Osteoblast (primary cell): ENCODE measurements around the gene SHCBP1L. TPM values are rescaled to one million over a fixed set of nuclear protein-coding genes. Genes with fewer than 3 reads are reported as not detected.

Experiments used
- DNase-seq: peaks from one replicate; pipeline ENCODE4 v3.0.0; 2011; ENCODE audit warnings: low spot score, mixed read lengths; ENCODE audit not compliant: insufficient read length; ENCODE audit errors: missing footprints
- H2AFZ ChIP-seq: 2 replicates; pipeline ENCODE4 v1.6.0; 2011; ENCODE audit warnings: mild to moderate bottlenecking, low read length
- H3K27ac ChIP-seq: 2 replicates; pipeline ENCODE4 v1.5.1; 2011; ENCODE audit warnings: mild to moderate bottlenecking, low read depth, low read length, moderate library complexity
- H3K27me3 ChIP-seq: 2 replicates; pipeline ENCODE4 v1.6.0; 2012; ENCODE audit warnings: mild to moderate bottlenecking, control low read depth, inconsistent platforms, low read length, moderate library complexity; ENCODE audit not compliant: insufficient read depth
- H3K36me3 ChIP-seq: 2 replicates; pipeline ENCODE4 v1.5.1; 2011; ENCODE audit warnings: mild to moderate bottlenecking, low read length, control low read depth, moderate library complexity; ENCODE audit not compliant: insufficient read depth
- H3K4me1 ChIP-seq: 2 replicates; pipeline ENCODE4 v1.5.1; 2011; ENCODE audit warnings: mild to moderate bottlenecking, low read length, control low read depth, moderate library complexity; ENCODE audit not compliant: insufficient read depth
- H3K4me2 ChIP-seq: 2 replicates; pipeline ENCODE4 v1.6.0; 2011; ENCODE audit warnings: mild to moderate bottlenecking, low read length; ENCODE audit not compliant: insufficient read depth
- H3K4me3 ChIP-seq: fragments of 200-600 bp; sonication (generic); 3 replicates; pipeline ENCODE4 v1.5.1; 2012; ENCODE audit warnings: mild to moderate bottlenecking, low read length, inconsistent platforms; ENCODE audit not compliant: insufficient read depth
- H3K79me2 ChIP-seq: 2 replicates; pipeline ENCODE4 v1.6.0; 2012; ENCODE audit warnings: mild to moderate bottlenecking, low read length, control low read depth, inconsistent platforms; ENCODE audit not compliant: insufficient read depth
- H3K9me3 ChIP-seq: 2 replicates; pipeline ENCODE4 v1.5.1; 2011; ENCODE audit warnings: low read depth, low read length, control low read depth
- H4K20me1 ChIP-seq: 2 replicates; pipeline ENCODE4 v1.6.0; 2012; ENCODE audit warnings: mild to moderate bottlenecking, low read length, control low read depth; ENCODE audit not compliant: insufficient read depth
- total RNA-seq: library from RNA; depleted of rRNA; stranded (reverse); fragments of >200 nt; gene quantifications from 2 replicates; pipeline ENCODE4 v1.2.3, GENCODE V29; 2012
- TF ChIP-seq, protein P1 (sequence below): IDR thresholded peaks from 2 replicates; pipeline ENCODE4 v1.5.1; 2011; ENCODE audit warnings: mild to moderate bottlenecking, low read depth, low read length, moderate library complexity; ENCODE audit errors: extremely low read depth

Gene SHCBP1L
- total RNA-seq, 1 donor = not detected

DNA sequence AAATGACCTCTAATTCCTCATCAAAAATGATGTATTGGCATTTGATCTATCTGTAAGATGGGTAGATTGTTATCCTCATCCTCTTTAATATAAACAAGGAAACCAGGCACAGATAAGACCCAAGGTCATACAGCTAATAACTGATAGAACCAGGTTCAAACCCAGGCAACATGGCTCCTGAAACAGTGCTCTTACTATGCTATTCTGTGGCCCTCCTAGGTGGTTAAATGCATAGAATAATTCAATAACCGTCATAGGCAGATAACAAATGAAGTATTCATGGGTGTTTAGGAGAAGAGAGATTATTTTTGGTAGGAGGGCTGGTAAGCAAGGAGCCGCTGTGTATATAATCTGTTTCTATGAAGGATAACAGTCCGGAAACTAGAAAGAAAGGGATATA, 67.4 kb downstream of the SHCBP1L start:
- Histone ChIP-seq H3K4me1 (peaks cover 3% of the 10 kb centered on the region), H3K4me2 (no peak overlapping the region), H3K9me3 (no peaks in the 10 kb centered on the region), H3K79me2 (no peaks in the 10 kb centered on the region), H3K36me3 (peaks cover 77% of the 10 kb centered on the region), H3K4me3 (no peak overlapping the region), H2AFZ (no peak overlapping the region), H3K27me3 (no peaks in the 10 kb centered on the region), H3K27ac (no peak overlapping the region), H4K20me1 (peaks cover 6% of the 10 kb centered on the region)
- TF ChIP-seq, protein P1, sequence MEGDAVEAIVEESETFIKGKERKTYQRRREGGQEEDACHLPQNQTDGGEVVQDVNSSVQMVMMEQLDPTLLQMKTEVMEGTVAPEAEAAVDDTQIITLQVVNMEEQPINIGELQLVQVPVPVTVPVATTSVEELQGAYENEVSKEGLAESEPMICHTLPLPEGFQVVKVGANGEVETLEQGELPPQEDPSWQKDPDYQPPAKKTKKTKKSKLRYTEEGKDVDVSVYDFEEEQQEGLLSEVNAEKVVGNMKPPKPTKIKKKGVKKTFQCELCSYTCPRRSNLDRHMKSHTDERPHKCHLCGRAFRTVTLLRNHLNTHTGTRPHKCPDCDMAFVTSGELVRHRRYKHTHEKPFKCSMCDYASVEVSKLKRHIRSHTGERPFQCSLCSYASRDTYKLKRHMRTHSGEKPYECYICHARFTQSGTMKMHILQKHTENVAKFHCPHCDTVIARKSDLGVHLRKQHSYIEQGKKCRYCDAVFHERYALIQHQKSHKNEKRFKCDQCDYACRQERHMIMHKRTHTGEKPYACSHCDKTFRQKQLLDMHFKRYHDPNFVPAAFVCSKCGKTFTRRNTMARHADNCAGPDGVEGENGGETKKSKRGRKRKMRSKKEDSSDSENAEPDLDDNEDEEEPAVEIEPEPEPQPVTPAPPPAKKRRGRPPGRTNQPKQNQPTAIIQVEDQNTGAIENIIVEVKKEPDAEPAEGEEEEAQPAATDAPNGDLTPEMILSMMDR = no peak
- DNase-seq = no peak

DNA sequence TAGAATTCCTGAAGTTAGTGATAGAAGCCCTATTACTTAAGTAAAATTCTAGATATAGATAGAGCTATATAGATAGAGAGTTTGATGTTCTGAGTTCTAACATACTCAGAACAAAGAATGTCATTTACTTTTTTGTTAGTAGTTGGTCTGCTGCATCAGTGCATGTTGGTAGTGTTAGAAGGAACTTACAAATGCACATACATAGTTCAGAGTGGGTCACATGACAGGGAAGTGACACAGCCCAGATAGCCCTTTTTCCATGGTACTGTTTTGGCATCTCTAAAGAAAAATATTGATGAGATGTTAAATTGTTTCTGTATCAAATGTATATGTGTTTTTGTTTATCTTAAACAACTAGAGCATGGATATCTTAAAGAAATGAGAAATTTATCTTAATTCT, 68.1 kb downstream of the SHCBP1L start:
- H3K4me2 ChIP-seq = no peak overlapping the region
- H3K9me3 ChIP-seq = no peaks in the 10 kb centered on the region
- H3K4me3 ChIP-seq = no peak overlapping the region
- no peaks in the 10 kb centered on the region for H3K79me2 ChIP-seq
- H4K20me1 ChIP-seq = peaks cover 9% of the 10 kb centered on the region
- no peak overlapping the region for H2AFZ ChIP-seq
- TF ChIP-seq, protein P1 = no peak
- peaks cover 84% of the 10 kb centered on the region for H3K36me3 ChIP-seq
- DNase-seq = no peak
- H3K4me1 ChIP-seq = peaks cover 3% of the 10 kb centered on the region
- H3K27ac ChIP-seq = no peak overlapping the region
- no peaks in the 10 kb centered on the region for H3K27me3 ChIP-seq

DNA sequence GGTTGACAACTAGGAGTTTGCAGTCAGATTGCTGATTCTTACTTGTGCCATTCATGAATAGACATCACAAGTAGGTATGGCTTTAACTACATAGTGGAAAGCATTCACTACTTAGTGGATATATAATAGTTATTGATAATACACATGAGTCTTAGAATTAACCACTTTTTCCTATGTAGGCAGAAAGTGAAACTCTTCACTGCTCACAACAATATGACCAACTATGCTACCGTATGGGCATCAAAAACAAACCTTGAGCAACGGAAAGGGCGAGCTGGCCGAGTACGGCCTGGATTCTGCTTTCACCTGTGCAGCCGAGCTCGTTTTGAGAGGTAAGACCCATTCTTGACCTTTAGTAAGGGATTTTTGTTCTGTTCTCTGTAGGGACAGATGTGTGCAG, 75.1 kb downstream of the SHCBP1L start:
- Histone ChIP-seq H3K27ac (no peak overlapping the region), H3K4me1 (no peaks in the 10 kb centered on the region), H3K4me3 (no peak overlapping the region), H3K27me3 (no peaks in the 10 kb centered on the region), H3K4me2 (no peak overlapping the region), H3K79me2 (peaks cover 6% of the 10 kb centered on the region), H3K36me3 (peaks cover 97% of the 10 kb centered on the region), H3K9me3 (no peaks in the 10 kb centered on the region), H2AFZ (no peak overlapping the region), H4K20me1 (peaks cover 3% of the 10 kb centered on the region)
- TF ChIP-seq, protein P1 = no peak
- DNase-seq = no peak

DNA sequence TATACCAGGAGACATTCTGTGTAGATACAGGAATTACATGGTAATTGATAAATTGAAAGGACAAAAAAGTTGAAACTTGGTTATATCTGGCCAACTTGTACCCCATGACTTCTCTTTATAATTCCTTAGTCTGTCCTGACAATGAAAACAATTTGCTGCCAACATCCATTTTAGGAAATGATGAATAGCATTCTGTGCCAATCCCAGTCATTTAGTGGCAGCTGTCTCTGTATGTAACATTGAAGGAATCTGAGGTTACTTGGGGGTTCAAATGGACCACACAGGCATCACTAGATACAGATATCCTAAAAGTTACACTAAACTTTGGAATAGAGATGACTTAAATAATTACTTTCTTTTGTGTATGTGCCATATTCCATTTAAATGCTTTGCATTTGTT, 75.6 kb downstream of the SHCBP1L start:
- Histone ChIP-seq H3K4me1 (no peaks in the 10 kb centered on the region), H3K4me2 (no peak overlapping the region), H3K27ac (no peak overlapping the region), H2AFZ (no peak overlapping the region), H3K27me3 (no peaks in the 10 kb centered on the region), H3K4me3 (no peak overlapping the region), H3K9me3 (no peaks in the 10 kb centered on the region), H3K36me3 (peaks cover 100% of the 10 kb centered on the region), H3K79me2 (peaks cover 7% of the 10 kb centered on the region), H4K20me1 (peaks cover 3% of the 10 kb centered on the region)
- TF ChIP-seq, protein P1 = no peak
- no peak for DNase-seq
